HG02852 (cell line): Measurements from ENCODE around the gene RNASE11.
"Not testable (repeated sequence)": the region's sequence is repeated elsewhere in the genome, so short reads cannot be mapped to it uniquely, and the experiment has no call there.

ENCODE experiments used
- ATAC-seq: cut with Tn5 transposase; IDR thresholded peaks from one replicate; pipeline ENCODE4 v1.9.1; 2021; ENCODE audit warnings: mild to moderate bottlenecking, moderate library complexity; ENCODE audit not compliant: unreplicated experiment

Gene RNASE11

DNA sequence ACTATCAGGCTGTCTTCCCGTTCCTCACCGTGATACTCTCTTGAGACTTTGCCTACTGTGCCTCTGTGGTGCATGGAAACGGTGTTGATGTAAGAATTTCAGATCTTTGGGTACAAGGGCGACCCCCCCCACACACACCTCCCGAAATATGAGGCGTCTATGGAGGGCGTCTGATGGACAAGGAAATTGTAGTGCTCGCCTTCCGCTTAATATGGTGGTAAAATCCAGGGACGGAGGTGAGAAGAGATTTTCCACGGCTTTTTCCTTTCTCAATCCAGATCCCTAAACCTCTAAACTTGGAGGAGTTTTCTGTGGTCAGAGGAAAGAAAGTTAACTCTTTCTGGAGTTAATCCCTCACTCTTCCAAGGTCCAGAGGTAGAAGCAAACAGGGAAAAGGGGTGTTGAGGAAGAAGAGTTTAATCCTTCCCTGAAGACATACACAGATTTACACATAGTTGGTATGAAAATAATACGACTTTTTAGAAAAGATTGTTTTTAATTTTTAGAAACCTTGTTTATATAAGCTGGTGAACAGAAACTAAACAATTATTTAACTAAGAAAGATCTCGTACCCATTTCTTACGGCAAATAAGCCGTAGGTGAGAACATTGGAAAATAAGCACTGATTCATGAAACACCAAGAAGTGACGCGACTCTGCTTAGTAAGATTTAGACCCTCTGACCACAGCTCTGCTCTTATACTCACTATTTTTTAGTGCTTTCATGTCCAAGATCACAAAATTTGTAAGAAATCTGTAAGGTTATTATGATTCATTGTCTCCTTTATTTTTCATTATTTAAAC lies 26.4 kb upstream of the RNASE11 start:
- ATAC-seq = peak; percentile 3

DNA sequence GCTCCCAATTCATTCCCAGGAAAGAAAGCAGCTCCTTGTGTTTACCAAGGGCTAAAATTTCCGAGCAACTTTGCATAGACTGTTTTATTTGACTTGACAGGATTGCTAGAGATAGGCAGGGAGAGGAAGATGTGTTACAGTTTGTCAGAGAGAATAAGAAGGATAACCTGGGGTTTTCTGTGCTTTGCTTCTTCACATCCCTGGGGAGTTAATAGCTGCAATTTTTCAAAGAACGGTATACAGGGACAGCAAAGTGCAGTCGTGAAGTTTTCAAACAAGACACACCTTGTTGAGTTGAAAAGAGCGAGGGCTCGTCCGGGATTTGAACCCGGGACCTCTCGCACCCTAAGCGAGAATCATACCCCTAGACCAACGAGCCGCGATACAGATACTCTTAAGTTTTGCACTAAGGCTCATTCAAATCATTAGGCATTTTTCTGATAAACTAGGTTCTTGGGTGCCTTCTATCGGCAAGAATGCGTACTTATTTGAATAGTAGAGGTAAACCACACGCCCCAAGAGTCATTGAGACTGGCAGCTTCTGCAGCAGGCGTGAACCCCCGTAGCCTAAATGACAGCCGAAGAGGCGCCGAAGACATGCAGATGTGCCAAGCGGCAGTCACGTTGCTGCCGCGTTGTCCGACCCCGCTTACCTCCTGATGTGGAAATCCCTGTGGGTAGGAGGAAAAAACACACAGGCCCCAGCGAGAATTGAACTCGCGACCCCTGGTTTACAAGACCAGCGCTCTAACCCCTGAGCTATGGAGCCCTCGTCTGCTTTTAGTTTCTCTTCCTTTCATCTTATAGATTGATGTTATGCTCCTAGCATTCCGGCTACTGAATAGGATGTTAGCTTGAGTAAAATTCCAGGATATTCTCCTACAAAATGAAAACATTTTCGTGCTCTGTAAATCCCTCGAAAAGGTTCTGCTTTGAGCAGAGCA lies 25.6 kb upstream of the RNASE11 start:
- ATAC-seq = peak; percentile 67

DNA sequence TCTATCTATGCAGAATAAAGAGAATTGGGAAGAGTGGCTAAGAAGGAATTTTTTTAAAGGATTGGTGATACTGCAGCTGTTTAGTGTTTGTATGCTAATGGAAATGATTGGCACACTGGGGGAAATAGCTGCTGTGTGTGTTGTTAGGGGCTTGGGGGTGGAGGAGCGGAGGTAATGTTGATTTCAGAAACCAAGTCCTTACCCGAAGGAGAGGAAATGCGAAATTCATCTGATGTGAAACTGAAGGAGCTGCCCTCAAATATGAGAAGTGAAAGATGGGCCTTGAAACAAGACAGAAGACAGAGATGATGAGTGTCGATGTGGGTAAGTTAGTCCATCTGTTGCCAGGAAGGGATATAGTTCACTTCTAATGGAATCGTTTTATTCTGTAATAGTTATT lies 24.6 kb upstream of the RNASE11 start:
- no peak for ATAC-seq

DNA sequence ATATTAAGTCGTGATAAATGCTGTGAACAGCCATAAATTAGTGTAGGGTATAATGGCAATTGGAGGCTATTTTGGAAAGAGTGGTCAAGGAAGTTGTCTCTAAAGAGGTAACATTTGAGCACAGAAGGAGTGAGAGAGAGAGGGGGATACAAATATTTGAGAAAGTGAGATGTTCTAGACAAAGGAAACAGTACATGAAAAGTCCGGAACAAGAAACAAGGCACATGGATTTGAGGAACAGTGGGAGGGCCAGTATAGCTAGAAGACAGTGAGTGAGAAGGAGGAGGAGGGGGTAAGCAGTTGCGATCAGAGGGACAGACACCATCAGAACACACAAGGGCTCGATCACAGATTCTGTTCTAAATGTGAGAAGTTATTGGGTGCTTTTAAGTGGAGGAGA lies 23.5 kb upstream of the RNASE11 start:
- ATAC-seq = no peak

DNA sequence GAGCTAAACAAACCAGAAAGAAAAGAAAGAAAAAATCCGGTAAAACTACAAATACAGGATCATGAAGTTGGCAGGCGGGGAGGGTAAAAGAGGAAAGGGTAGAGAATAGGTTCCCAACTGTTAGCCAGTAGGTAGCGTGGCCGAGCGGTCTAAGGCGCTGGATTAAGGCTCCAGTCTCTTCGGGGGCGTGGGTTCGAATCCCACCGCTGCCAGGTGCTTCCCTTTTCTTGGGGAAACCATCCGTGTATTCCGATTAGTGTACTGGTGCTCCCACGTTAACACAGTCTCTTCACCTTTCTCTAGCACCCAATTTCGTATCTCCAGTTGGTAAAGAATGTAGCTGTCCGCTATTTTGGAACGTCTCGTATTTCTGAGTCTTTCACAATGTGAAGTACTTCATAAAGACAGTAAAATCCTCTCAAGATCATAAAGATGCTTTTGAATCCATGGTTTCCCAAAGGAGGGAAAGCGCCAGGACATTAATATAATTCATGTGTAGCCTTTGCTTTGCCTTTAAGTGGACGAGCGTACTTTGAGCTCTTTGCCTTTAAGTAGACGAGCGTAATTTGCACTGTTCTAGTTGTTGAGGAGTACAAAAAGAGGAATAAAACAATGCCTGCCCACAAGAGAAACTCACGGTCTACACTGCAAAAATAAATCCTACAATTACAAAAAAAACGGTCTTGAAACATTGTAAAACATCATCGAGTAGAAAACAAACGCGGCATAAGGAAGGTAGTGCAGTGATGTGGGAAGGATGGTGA lies 22.4 kb upstream of the RNASE11 start:
- peak; percentile 10 for ATAC-seq

DNA sequence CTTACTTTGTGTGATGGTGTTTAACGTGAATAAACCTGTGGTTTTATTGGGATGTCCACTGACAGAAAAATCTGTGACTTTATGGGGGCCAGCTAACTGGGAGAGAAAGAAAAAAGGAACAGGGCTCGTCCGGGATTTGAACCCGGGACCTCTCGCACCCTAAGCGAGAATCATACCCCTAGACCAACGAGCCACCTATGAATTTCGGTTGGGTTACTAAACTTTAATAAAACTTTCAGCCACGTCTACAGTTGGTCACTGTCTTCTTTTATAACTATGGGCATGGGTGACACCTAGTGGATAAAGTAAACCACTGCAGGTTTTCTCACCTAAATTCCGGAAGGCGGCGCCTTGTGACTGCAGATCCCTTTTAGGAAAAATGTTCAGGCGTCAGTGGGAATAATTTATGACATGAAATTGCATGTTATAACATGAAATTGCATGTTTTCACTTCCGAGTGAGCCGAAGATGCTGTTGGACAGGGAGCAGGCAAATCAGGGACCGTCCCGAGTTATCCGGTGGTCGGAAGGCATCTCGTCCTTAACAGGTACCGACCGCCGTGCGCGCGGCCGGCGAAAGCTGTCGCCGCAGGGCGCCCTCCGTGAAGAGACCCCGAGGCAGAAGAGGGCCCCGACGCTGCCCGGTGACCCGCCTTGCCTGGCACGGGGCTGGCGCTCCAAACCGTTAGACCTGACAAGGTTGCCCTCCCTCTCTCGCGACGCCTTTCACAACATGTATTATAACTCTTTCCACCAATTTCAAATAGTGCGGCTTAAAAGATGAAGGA lies 21.6 kb upstream of the RNASE11 start:
- ATAC-seq = no peak

DNA sequence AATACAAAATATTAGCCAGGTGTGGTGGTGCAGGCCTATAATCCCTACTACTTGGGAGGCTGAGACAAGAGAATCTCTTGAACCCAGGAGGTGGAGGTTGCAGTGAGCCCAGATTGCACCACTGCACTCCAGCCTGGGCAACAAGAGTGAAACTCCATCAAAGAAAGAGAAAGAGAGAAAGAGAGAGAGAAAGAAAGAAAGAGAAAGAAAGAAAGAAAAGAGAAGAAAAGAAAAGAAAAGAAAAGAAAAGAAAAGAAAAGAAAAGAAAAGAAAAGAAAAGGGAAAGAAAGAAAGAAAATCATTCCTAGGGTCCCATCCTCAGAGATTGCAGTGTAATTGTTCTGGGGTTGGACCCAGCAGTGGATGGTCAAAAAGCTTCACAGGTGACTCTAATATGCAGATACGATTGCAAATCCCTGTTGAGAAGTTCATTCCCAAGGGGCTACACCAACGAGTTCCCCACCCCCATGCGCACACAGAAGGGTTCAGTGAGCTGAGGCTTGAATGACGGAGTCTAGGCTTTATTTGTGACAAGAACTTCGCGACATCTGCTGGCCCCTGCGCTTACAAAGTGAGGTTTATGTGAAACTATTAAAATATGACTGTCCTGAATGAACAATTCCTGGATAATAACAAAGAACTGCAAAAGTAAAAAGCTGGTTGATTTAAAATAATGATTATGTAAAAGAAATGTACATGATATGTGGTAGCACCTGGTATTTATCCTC lies 20.7 kb upstream of the RNASE11 start:
- no peak for ATAC-seq

DNA sequence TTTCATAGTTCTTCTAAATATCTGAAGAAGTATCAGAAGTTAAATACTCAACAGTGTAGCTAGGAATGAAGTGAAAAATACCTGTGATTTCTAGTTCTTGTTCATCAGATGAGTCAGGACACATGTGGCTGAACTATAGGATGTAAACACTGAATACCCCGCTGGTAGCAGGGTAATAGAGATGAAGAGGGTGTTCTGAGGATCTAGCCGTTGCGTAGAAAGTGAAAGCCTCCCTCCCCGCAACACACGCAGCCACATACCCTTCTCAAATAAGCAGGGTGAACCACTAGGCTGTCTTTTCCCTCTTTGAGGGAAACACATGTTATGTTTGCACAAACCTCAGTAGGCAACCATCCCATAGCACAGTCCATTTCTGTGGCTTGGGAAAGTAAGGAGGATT lies 19.8 kb upstream of the RNASE11 start:
- no peak for ATAC-seq

DNA sequence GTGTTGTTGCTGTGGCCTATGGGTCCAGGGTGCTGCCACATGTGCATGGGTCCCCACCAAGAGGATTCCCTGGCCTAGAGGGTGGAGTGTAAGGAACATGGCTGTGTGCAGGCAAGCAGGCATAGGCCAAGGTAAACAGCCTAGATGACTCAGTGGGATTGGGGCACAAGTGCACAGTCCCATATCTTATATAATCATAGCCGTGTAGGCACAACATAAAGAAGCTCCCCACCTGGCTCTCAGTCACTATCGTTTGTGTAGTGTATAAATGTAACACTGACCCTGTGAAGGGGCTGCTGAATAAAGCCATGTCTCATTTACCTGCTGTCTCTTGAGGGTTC lies 19.1 kb upstream of the RNASE11 start:
- ATAC-seq = no peak

DNA sequence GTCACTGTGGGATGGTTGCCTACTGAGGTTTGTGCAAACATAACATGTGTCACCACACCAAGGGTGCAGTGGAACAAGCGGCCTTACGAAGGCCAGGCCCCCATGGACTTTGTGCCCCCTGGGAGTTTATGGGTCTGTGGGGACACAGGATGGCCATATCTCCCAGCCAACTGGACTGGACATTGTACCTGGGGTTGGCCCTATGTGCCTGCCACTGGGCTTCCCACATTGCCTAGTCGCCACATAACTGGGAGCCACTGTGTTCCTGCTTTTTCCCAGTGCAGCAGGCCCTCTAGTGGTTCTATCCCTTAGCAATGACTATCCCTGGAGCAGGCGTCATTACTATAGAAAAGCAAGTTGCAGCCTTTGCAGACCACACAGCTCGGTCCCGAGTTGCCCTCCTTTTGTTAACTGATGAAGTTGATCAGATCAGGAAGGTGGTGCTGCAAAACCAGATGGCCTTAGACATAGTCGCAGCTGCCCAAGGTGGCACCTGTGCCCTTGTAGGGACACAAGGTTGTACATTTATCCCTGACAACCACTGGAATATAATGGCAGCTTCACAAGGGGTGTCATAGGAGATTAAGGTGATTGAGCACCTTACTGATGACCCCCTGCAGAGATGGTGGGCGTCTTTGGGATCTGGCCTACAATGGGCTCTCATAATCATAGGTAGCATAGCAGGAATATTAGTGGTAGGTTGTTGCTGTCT lies 18.5 kb upstream of the RNASE11 start:
- ATAC-seq = no peak

DNA sequence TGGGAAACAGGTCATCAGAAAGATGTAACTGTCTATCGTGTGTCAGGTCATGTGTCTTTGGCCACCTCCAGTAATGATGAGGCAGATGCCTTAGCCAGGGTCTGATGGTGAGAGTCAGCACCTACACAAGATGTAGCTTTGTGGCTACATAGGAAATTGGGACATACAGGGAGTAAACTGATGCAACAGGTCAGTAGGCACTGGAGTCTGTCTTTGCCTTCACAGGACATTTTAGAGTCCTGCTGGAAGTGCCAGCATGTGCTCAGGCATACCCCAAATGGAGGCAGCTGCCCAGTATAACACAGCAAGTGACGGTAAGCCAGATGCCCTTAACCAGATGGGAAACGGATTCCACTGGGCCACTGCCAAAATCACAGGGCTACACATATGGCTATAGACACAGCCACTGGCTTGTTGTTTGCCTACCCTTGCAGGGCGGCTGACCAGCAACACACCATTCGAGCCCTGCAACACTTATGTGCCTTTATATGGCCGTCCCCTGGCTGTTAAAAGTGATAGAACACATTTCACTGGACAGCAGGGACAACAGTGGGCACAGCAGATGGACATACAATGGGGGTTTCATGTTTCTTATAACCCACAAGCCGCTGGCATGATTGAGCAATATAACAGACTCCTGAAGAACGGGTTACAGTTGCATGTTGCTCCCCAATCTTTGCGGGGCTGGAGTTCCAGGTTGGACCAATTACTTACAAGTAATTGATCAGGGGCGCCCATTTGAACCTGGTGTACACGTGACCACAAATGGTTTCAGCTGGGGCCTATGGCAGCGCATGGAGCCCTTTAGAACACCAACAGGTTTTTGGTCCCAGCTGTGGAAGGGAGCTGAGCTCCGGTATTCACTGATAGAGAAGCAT lies 16.3 kb upstream of the RNASE11 start:
- no peak for ATAC-seq

DNA sequence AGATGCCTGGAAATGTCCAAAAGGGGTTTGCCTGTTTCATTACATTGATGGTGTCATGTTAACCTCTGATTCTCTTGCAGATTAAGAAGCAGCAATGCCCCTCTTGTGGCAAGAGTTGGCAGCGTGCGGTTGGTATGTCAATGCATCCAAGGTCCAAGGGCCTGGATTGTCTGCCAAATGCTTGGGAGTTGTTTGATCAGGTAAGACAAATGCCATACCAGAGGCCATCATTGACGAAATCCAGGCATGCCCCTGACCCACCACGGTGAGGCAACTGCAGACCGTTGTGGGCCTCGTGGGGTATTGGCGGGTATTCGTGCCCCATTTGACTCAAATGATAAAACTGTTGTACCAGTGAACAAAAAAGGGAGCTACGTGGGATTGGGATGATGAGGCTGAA lies 14.8 kb upstream of the RNASE11 start:
- no peak for ATAC-seq

DNA sequence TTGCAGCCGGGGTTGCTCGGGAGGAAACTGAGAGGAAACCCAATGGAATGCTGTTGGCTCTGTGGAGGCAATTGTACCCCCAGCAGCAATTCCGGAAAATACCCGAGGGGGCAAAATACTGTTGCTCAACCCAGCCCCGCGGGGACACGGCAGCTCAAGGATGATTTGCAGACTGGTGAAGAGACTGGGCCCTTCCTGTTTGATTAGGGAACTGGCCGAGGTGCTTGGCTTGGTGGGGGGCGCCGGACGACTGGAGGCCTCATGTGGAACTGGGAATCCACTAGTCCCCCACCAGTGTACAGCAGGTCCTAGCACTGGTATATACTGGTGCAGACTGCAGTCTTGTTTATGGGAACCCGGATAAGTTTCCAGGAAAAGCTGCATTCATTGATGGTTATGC lies 13.7 kb upstream of the RNASE11 start:
- no peak for ATAC-seq

DNA sequence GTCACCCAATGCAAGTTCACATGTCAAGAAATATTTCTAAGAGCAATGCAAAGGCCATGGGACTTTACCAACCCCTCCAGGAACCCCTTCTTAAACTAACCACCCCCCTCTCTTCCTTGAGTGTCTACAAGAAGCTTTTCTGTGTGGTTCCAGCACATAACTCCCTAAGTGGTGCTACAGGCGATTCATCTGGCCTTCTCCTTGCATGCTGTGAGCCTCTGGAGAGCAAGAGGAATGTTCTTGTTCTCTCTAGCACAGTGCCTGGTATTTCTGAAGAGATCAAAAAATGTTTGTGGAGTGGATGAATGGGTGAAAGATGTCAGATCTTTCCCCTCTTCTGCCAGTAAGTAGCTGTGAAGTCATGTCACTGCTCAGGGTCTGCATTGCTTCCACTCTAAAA lies 9.3 kb upstream of the RNASE11 start:
- ATAC-seq = no peak

DNA sequence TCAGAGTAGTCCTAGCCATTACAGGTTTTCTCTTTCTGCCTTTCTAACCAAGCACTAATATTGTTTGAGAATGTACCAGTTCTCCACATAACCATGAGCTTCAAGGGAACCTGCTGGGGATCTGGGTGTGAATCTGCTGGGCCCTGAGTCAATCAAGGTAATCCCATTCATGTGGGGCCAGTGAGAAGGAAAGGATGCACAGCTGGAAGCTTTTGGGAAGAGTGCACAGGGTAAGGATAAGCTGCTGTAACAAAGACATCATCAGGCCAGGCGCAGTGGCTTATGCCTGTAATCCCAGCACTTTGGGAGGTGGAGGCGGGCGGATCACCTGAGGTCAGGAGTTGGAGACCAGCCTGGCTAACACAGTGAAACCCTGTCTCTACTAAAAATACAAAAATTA lies 7.9 kb upstream of the RNASE11 start:
- not testable (repeated sequence) for ATAC-seq

DNA sequence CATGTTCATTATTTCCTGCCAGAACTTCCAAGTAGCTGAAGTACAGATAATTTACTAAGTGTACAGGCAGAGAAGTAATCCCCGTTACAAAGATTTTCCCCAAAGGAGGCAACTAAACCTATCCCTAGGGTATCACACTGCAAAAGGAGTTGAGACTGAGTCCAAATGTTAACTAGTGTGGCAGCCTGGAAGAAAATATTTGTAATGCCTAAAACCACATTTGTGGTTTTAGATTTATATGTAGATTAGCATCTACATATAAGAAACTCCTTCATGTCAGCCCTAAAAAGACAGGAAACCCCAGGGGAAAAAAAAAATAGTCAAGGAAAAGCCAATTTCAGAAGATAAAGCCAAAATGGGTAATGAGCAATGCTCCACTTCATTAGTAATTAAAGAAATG lies 4.8 kb upstream of the RNASE11 start:
- no peak for ATAC-seq

DNA sequence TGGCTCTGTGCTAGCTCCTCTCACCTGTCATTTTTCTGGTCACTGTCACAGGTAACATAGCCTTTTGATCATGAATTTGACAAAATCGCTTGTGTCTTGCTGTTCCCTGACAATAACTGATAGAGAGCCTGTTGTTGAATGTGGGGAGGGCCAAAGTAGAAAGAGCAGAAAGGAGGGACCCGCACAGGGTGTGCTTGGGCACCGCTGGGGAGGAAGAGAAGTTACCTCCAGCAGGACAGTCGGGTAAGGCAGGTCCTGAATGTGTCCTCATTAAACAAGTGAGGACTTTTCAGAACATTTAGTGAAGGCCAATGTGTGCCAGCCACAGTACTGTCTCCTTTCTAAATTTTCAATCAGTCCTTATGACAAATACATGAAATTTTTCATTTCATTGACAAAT lies 3.4 kb upstream of the RNASE11 start, which contains the start of gene RNASE12:
Gene RNASE12, minus strand, starts transcription at position 142 of the 400 bp plus-strand sequence. CDS start 653 bp downstream, outside the sequence.
- no peak for ATAC-seq

DNA sequence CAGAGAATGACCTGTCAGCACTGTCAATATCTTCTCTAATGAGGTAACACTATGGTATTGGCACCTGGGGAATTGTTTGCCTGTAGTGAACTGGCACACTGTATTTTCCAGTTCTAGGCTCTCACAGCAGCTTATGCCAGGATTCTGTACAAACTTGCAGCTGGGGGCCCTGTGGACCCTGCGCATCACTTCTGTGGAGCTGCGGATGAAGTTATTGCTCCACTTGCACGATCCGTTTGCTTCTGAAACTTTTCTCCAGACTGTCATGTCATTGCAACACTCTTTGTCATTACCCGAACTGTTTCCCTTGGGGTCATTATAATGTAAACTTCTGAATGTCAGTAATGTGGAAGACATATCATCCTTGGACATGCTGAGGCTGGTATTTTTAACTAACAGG lies 3.9 kb downstream of the RNASE11 start:
- no peak for ATAC-seq
